CD4-positive, alpha-beta memory T cell (primary cell): Measurements from ENCODE around the gene GTF2F2. TPM values are rescaled to one million over a fixed set of nuclear protein-coding genes. Genes with fewer than 3 reads are reported as not detected.
"Not testable (repeated sequence)": the region's sequence is repeated elsewhere in the genome, so short reads cannot be mapped to it uniquely, and the experiment has no call there.

Source experiments
- CTCF ChIA-PET: fragments of 350-600 bp; sonication (Branson Sonifier 250); formaldehyde crosslinking; loops from one replicate; lab custom pipeline; 2021; ENCODE audit warnings: inconsistent platforms; ENCODE audit not compliant: partially characterized antibody; lab: Charles Lee
- POLR2A ChIA-PET: fragments of 350-600 bp; sonication (Branson Sonifier 250); formaldehyde crosslinking; loops from one replicate; lab custom pipeline; 2021; ENCODE audit not compliant: partially characterized antibody; lab: Charles Lee
- DNase-seq, 5 donors: peaks; one replicate each; pipeline versions ENCODE4 v3.0.0 to v3.0.0-alpha.2; 2020 to 2022; ENCODE audit warnings: mixed read lengths in 1 of 5
- H3K27ac ChIP-seq: one replicate; pipeline ENCODE4 v1.7.0; 2013; ENCODE audit warnings: low read depth, low read length
- H3K27me3 ChIP-seq: 2 replicates; pipeline ENCODE4 v1.7.0; 2013; ENCODE audit warnings: mild to moderate bottlenecking, low read length, moderate library complexity; ENCODE audit not compliant: insufficient read depth
- H3K36me3 ChIP-seq: 2 replicates; pipeline ENCODE4 v1.7.0; 2013; ENCODE audit warnings: mild to moderate bottlenecking, low read length, moderate library complexity; ENCODE audit not compliant: insufficient read depth
- H3K4me1 ChIP-seq: 2 replicates; pipeline ENCODE4 v1.7.0; 2013; ENCODE audit warnings: mild to moderate bottlenecking, low read length, moderate library complexity; ENCODE audit not compliant: insufficient read depth
- H3K4me3 ChIP-seq, 2 donors: one replicate each; pipeline ENCODE4 v1.7.0; 2013; ENCODE audit warnings: low read length in 2 of 2, mild to moderate bottlenecking in 1 of 2
- H3K9me3 ChIP-seq, 2 donors: one replicate each; pipeline ENCODE4 v1.7.0; 2013; ENCODE audit warnings: low read length in 2 of 2, control low read depth in 1 of 2; ENCODE audit not compliant: control insufficient read depth in 1 of 2
- H3K27ac Mint-ChIP-seq, 7 donors: one replicate each; pipeline ENCODE4 v1.8.0; 2020 to 2021; ENCODE audit warnings: mixed read lengths in 7 of 7, mild to moderate bottlenecking in 6 of 7, inconsistent platforms in 3 of 7, moderate library complexity in 3 of 7
- H3K27me3 Mint-ChIP-seq, 2 donors: one replicate each; pipeline ENCODE4 v1.8.0; 2020 to 2021; ENCODE audit warnings: mixed read lengths in 2 of 2
- H3K36me3 Mint-ChIP-seq, 2 donors: one replicate each; pipeline ENCODE4 v1.8.0; 2020 to 2021; ENCODE audit warnings: mixed read lengths in 2 of 2, inconsistent platforms in 1 of 2, mild to moderate bottlenecking in 1 of 2
- H3K4me1 Mint-ChIP-seq, 4 donors: one replicate each; pipeline ENCODE4 v1.8.0; 2020 to 2021; ENCODE audit warnings: mixed read lengths in 4 of 4, mild to moderate bottlenecking in 1 of 4
- H3K4me3 Mint-ChIP-seq, 8 donors: one replicate each; pipeline ENCODE4 v1.8.0; 2020 to 2021; ENCODE audit warnings: mixed read lengths in 8 of 8, mild to moderate bottlenecking in 7 of 8, moderate library complexity in 6 of 8, inconsistent platforms in 3 of 8
- H3K9me3 Mint-ChIP-seq, 8 donors: one replicate each; pipeline ENCODE4 v1.8.0; 2020 to 2021; ENCODE audit warnings: mixed read lengths in 8 of 8, mild to moderate bottlenecking in 5 of 8, inconsistent platforms in 3 of 8, moderate library complexity in 1 of 8
- intact Hi-C: fragments of 100-400 bp; cut with micrococcal nuclease; formaldehyde crosslinking; loops from one replicate; pipeline ENCODE4 v1.15.1; 2023
- polyA plus RNA-seq, 2 donors: library from polyadenylated mRNA; unstranded; fragments of 300-500 nt; fragmentation: Illumina TruSeq; gene quantifications; one replicate each; pipeline ENCODE4 v1.2.3, GENCODE V29; 2021
- total RNA-seq, 2 experiments: library from RNA; stranded (reverse); gene quantifications; one replicate each; pipeline ENCODE4 v1.2.3, GENCODE V29; 2021

GTF2F2 gene
- total and polyA plus RNA-seq, 4 experiments from 2014 or later = 7.9 to 14.7 (median 11.3) TPM

- Histone ChIP-seq H3K9me3 (no peaks in the 10 kb centered on the region), H3K36me3 (no peaks in the 10 kb centered on the region), H3K4me1 (no peaks in the 10 kb centered on the region), H3K27me3 (no peaks in the 10 kb centered on the region), H3K27ac (no peak overlapping the region), H3K4me3 (no peak overlapping the region)
- intact Hi-C loops = no loop called here
- H3K4me1 Mint-ChIP-seq = peaks cover 0 to 5% (median 2%) of the 10 kb centered on the region in 4 donors
- peak overlapping the region in 1 of 7 donors; percentile 5 for H3K27ac Mint-ChIP-seq
- no peak for DNase-seq
- no peaks in the 10 kb centered on the region for H3K27me3 Mint-ChIP-seq
- H3K4me3 Mint-ChIP-seq = no peak overlapping the region
- H3K36me3 Mint-ChIP-seq = peaks cover 4% of the 10 kb centered on the region in 2 donors
- POLR2A ChIA-PET = no interaction called here
- CTCF ChIA-PET = interaction anchor here (0.9 to 1.0 kb wide), 2 partner anchors 10 to 13 kb away, joined by 3 to 5 read pairs; no protein-coding TSS in a partner anchor
- no peaks in the 10 kb centered on the region for H3K9me3 Mint-ChIP-seq
These were observed 118.9 kb downstream of the GTF2F2 start for GRCh38 chr13:45238945-45239795.

- Mint-ChIP-seq H3K27me3 (no peaks in the 10 kb centered on the region), H3K27ac (no peak overlapping the region), H3K4me1 (peaks cover 0 to 5% (median 2%) of the 10 kb centered on the region in 4 donors), H3K9me3 (no peaks in the 10 kb centered on the region), H3K36me3 (peaks cover 4% of the 10 kb centered on the region in 2 donors), H3K4me3 (no peak overlapping the region)
- ChIA-PET POLR2A (no interaction called here), CTCF (interaction anchor here (0.6 to 1.0 kb wide), 4 partner anchors 11 to 691 kb away, joined by 3 to 5 read pairs (median 4); no protein-coding TSS in a partner anchor)
- intact Hi-C loops = no loop called here
- H3K27ac ChIP-seq = no peak overlapping the region
- no peaks in the 10 kb centered on the region for H3K36me3 ChIP-seq
- H3K9me3 ChIP-seq = no peaks in the 10 kb centered on the region
- H3K4me3 ChIP-seq = no peak overlapping the region
- H3K4me1 ChIP-seq = no peaks in the 10 kb centered on the region
- no peak for DNase-seq
- H3K27me3 ChIP-seq = no peaks in the 10 kb centered on the region
These were observed 119.8 kb downstream of the GTF2F2 start for GRCh38 chr13:45240143-45240542.

GRCh38 chr13:45242070-45242469, 121.8 kb downstream of the GTF2F2 start:
- H3K36me3 ChIP-seq = no peaks in the 10 kb centered on the region
- H3K4me3 ChIP-seq = no peak overlapping the region
- no peak for DNase-seq
- Mint-ChIP-seq H3K4me1 (peaks cover 0 to 7% (median 3%) of the 10 kb centered on the region in 4 donors), H3K27ac (peak overlapping the region in 1 of 7 donors; percentile 58), H3K9me3 (no peaks in the 10 kb centered on the region), H3K36me3 (peaks cover 6 to 8% of the 10 kb centered on the region in 2 donors), H3K4me3 (no peak overlapping the region), H3K27me3 (no peaks in the 10 kb centered on the region)
- no peak overlapping the region for H3K27ac ChIP-seq
- H3K4me1 ChIP-seq = no peaks in the 10 kb centered on the region
- no peaks in the 10 kb centered on the region for H3K27me3 ChIP-seq
- ChIA-PET CTCF (no interaction called here), POLR2A (no interaction called here)
- H3K9me3 ChIP-seq = no peaks in the 10 kb centered on the region
- intact Hi-C loops = no loop called here

DNA sequence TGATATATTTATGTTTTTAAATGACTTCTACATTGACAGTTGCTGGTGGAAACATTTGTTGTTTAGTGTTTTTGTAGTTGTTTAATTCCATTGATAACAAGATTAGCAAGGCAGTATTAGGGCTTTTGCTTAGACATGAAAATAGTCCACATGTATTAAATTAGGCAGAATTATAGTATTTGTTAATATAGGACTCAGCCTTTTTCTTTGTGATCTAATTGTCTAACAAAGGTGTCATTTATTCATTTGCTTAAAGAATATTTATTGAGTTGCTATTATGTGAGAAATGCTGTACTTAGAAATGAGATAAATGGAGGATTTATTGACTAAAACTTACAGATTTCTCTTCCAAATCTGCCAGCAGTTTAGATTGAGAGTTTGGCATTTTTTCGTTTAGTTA, 122.2 kb downstream of the GTF2F2 start:
- H3K27me3 ChIP-seq = no peaks in the 10 kb centered on the region
- H3K9me3 Mint-ChIP-seq = no peaks in the 10 kb centered on the region
- peaks cover 0 to 7% (median 3%) of the 10 kb centered on the region in 4 donors for H3K4me1 Mint-ChIP-seq
- peak overlapping the region in 1 of 7 donors; percentile 58 for H3K27ac Mint-ChIP-seq
- DNase-seq = no peak
- H3K27ac ChIP-seq = no peak overlapping the region
- H3K27me3 Mint-ChIP-seq = no peaks in the 10 kb centered on the region
- H3K36me3 ChIP-seq = no peaks in the 10 kb centered on the region
- peaks cover 6 to 8% of the 10 kb centered on the region in 2 donors for H3K36me3 Mint-ChIP-seq
- POLR2A ChIA-PET = no interaction called here
- no peaks in the 10 kb centered on the region for H3K4me1 ChIP-seq
- no peak overlapping the region for H3K4me3 Mint-ChIP-seq
- CTCF ChIA-PET = no interaction called here
- H3K9me3 ChIP-seq = no peaks in the 10 kb centered on the region
- no peak overlapping the region for H3K4me3 ChIP-seq
- intact Hi-C loops = no loop called here

- H3K36me3 Mint-ChIP-seq = peaks cover 6 to 8% of the 10 kb centered on the region in 2 donors
- ChIA-PET POLR2A (no interaction called here), CTCF (no interaction called here)
- H3K27ac ChIP-seq = no peak overlapping the region
- H3K9me3 Mint-ChIP-seq = no peaks in the 10 kb centered on the region
- no peaks in the 10 kb centered on the region for H3K4me1 ChIP-seq
- no peak overlapping the region for H3K4me3 Mint-ChIP-seq
- peaks cover 0 to 7% (median 3%) of the 10 kb centered on the region in 4 donors for H3K4me1 Mint-ChIP-seq
- no peaks in the 10 kb centered on the region for H3K27me3 ChIP-seq
- no peak overlapping the region for H3K4me3 ChIP-seq
- intact Hi-C loops = no loop called here
- no peaks in the 10 kb centered on the region for H3K36me3 ChIP-seq
- H3K9me3 ChIP-seq = no peaks in the 10 kb centered on the region
- H3K27ac Mint-ChIP-seq = no peak overlapping the region
- no peaks in the 10 kb centered on the region for H3K27me3 Mint-ChIP-seq
- DNase-seq = no peak
These were observed 122.8 kb downstream of the GTF2F2 start for GRCh38 chr13:45243077-45243476.

DNA sequence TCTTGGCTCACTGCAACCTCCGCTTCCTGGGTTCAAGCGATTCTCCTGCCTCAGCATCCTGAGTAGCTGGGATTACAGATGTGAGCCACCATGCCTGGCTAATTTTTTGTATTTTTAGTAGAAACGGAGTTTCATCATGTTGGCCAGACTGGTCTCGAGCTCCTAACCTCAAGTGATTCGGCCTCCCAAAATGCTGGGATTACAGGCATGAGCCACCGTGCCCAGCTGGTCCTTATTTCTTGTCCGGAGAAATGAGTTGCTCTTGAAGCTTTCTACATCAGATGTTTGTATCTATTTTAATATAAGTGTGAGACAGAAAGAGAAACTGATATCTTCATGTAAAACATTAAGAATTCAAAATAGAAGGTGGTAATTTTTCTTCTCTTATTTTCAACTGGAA, 124.4 kb downstream of the GTF2F2 start:
- DNase-seq, H3K4me3 Mint-ChIP-seq, CTCF ChIA-PET: not testable (repeated sequence)

GRCh38 chr13:45249662-45250061, 129.4 kb downstream of the GTF2F2 start:
- Mint-ChIP-seq H3K4me1 (peaks cover 0 to 4% (median 3%) of the 10 kb centered on the region in 4 donors), H3K27me3 (no peaks in the 10 kb centered on the region), H3K27ac (no peak overlapping the region), H3K4me3 (no peak overlapping the region), H3K36me3 (peaks cover 14 to 18% of the 10 kb centered on the region in 2 donors), H3K9me3 (no peaks in the 10 kb centered on the region)
- DNase-seq = no peak
- H3K36me3 ChIP-seq = no peaks in the 10 kb centered on the region
- no peak overlapping the region for H3K27ac ChIP-seq
- H3K4me1 ChIP-seq = no peaks in the 10 kb centered on the region
- intact Hi-C loops = no loop called here
- POLR2A ChIA-PET = no interaction called here
- H3K9me3 ChIP-seq = no peaks in the 10 kb centered on the region
- CTCF ChIA-PET = no interaction called here
- no peak overlapping the region for H3K4me3 ChIP-seq
- H3K27me3 ChIP-seq = no peaks in the 10 kb centered on the region

More for the DNA sequence above, 124.4 kb downstream of the GTF2F2 start:
- H3K27me3 Mint-ChIP-seq, H3K4me3 ChIP-seq, intact Hi-C loops, H3K27ac ChIP-seq, H3K36me3 ChIP-seq, POLR2A ChIA-PET, H3K9me3 Mint-ChIP-seq, H3K4me1 Mint-ChIP-seq, H3K9me3 ChIP-seq, H3K27ac Mint-ChIP-seq, H3K4me1 ChIP-seq, H3K27me3 ChIP-seq: not testable (repeated sequence)
- H3K36me3 Mint-ChIP-seq = peaks cover 5 to 12% of the 10 kb centered on the region in 2 donors
